GM10847 (cell line): Measurements from ENCODE around the gene C1QC.

Experiments
- POLR2A ChIP-seq: IDR thresholded peaks from 2 replicates; pipeline ENCODE4 v1.6.1; 2011; ENCODE audit not compliant: insufficient read length; ENCODE audit errors: extremely low read depth

C1QC gene

GRCh38 chr1:22652881-22653316, 9.5 kb downstream of the C1QC start, which contains the start of gene C1QB:
C1QB (plus strand) TSS chr1:22653236; CDS start chr1:22659463, 6,227 bp downstream.
- no peak for TF ChIP-seq POLR2A

GRCh38 chr1:22654692-22655091, 11.3 kb downstream of the C1QC start:
- TF ChIP-seq POLR2A, result no peak

GRCh38 chr1:22658385-22659163, 15.1 kb downstream of the C1QC start:
- TF ChIP-seq POLR2A, result no peak

GRCh38 chr1:22660716-22661241, 17.3 kb downstream of the C1QC start:
- TF ChIP-seq POLR2A, result no peak

GRCh38 chr1:22661880-22662279, 18.4 kb downstream of the C1QC start:
- no peak for TF ChIP-seq POLR2A

GRCh38 chr1:22662318-22662717, 18.9 kb downstream of the C1QC start:
- no peak for TF ChIP-seq POLR2A

GRCh38 chr1:22662986-22663408, 19.6 kb downstream of the C1QC start:
- no peak for TF ChIP-seq POLR2A

- no peak for TF ChIP-seq POLR2A
Measured at GRCh38 chr1:22665752-22666151, 22.3 kb downstream of the C1QC start.

- no peak for TF ChIP-seq POLR2A
Measured at GRCh38 chr1:22666412-22666811, 23.0 kb downstream of the C1QC start.

- no peak for TF ChIP-seq POLR2A
Measured at GRCh38 chr1:22670352-22670975, 27.0 kb downstream of the C1QC start.

- TF ChIP-seq POLR2A, result no peak
Measured at GRCh38 chr1:22671999-22672398, 28.6 kb downstream of the C1QC start.

GRCh38 chr1:22673486-22674409, 30.3 kb downstream of the C1QC start:
- TF ChIP-seq POLR2A, result no peak

- TF ChIP-seq POLR2A, result no peak
Measured at GRCh38 chr1:22674410-22674749, 30.9 kb downstream of the C1QC start.

- TF ChIP-seq POLR2A, result no peak
Measured at GRCh38 chr1:22676916-22677583, 33.6 kb downstream of the C1QC start.
